ENCODE data around the gene CFAP161.
"Not testable (repeated sequence)": the region's sequence is repeated elsewhere in the genome, so short reads cannot be mapped to it uniquely, and the experiment has no call there.

The CFAP161 gene

DNA sequence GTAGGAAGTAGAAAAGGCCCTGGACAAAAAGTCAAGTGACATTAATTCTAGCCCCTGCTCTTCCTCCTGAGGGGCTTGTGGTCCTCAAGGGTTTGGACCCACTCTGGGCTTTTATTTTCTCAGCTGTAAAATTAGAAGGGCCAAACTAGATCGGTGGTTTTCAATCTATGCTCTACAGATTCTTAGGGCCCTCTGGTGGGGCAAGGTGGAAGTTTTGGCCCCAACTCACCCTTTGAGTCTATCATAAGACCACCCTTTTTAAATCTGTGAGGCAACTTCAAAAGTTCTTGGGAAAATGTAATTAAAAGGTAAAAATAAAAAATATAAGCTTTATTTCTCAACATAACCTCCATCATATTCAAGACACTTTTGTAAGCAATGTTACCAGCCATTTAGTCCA is 25.6 kb upstream of the CFAP161 start:
- DNase-seq = no peak

- DNase-seq = no peak
These were observed 23.1 kb upstream of the CFAP161 start for GRCh38 chr15:81111018-81111417.

DNA sequence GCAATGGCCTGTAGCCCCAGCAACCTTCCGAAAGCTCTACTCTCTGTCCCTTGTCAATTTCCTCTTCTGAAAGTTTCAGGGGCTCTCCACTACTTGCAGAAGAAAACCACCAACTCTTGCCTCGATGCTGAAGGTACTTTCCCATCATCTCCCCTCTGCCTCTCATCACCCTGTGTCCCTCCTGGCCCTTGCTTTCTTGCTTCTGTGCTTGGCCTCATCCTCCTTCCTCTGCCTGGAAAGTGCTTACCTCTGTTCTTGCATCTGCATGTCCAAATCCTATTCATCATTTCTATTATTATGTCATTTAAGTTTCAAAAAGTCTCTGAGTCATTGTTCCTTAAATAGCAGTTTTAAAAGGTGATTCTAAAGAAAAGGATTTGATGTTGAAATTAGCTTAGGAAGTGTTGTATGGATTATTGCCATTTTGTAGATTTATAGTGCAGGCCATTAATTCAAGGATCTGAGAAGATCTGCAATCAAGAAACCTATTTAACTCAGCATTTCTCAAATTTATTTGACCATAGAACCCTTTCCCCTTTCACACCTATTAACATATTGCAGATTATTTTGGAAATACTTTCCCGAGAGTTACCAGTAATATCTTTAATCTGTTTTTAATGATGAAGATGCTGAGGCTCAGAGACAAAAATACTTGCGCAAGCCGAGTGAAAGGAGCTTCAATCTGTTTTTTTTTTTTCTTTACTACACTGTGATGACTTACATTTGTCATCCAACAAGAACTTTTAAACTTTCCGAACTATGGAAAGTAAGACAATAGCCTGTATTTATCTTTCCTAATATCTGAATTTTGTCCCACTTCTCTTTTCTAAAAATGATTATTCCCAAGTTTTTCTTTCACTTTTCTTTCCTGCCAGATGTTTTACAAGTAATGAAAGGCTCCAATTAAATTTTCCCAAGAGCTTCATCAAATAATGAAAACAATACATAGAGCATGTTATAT is 22.3 kb upstream of the CFAP161 start:
- no peak for DNase-seq

- no peak for DNase-seq
These were observed 20.8 kb upstream of the CFAP161 start for GRCh38 chr15:81113204-81113657.

DNA sequence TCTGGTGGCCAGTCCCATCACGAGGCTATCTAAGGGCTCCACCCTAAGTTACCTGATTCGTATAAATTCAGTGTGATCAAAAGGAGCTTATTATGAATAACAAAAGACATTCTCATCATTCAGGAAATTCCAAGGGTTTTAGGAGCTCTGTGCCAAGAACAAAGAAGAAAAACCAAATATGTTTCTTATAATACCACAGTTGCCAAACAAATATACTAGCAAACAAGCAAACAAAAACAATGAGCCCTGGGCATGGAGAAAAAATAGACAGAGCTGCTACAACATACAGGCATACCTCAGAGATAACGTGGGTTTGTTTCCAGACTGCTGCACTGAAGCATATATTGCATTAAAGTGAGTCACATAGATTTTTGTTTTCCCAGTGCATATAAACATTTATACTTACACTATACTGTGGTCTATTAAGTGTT is 20.2 kb upstream of the CFAP161 start:
- DNase-seq = no peak

DNA sequence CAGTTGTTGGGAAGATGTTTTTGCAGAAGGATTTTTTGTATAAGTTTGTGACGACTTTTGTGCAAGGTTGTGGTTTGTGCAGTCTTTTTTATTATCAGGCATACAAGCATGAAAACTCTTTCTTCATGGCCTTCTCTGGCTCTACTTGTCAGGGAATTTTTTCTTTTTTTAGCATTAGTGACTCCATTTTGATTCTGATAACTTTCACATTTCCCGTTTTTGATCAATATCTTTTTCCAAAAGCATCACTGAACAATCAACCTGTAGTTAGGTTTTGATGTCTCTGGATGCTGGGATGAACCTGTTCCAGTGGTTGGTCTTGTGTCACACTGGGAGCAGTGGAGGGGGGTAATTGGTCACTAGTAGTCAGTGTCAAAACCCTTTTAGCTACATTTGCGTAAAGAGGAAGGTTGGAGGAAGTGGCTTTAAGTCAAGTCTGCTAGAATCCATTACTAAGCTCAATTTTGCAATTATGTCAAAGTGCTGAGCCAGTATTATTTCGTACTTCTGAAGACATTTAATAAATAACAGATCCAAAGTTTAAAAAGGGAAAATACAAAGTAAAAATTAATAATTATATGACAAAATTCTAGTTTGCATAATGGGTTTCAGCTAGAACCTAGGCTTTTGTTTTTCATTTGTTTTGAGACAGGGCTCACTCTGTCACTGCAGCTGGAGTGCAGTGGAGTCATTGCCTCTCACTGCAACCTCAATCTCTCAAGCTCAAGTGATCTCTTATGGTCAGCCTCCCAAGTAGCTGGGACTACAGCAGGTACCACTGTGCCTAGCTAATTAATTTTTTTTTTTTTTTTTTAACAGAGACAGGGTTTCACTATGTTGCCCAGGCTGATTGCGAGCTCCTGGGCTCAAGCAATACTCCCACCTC is 18.8 kb upstream of the CFAP161 start:
- DNase-seq = no peak

DNA sequence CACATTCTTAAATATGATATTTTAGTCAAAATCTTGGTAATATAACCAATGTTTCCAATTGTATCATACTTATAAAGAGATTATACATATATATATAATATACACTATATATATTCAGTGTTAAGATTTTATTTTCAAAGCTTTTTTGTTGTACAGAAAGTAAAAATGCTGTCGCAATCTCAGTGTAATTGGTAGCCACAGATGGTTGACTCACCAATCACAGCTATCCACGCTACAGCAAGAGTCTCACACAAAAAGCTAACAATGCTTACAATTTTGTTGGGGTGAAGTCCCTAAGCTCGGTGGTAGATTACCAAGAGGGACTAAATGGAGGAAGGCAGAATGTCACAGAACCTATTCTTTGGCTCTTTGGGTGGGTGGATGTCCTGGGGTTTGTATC is 16.9 kb upstream of the CFAP161 start:
- no peak for DNase-seq

- no peak for DNase-seq
These were observed 16.5 kb upstream of the CFAP161 start for GRCh38 chr15:81117581-81117980.

DNA sequence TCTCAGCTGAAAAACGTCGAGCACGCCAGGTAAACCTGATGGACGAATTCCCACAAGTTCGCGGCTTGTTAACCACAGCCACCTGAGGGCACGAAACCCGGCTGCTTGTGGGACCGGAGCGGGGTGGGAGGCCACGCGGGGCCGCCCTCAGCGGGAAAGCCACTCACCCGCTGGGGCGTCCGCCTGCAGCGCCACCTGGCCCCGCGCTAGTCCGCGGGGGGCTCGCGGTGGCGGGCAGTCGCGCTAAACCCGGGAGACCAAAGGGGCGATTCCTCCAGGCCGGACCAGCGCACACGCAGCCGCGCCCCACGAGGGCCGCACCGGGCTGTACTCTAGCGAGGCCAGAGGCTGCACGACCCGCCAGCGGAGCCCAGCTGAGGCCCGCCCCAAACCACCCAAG is 15.7 kb upstream of the CFAP161 start:
- no peak for DNase-seq

- DNase-seq = no peak
These were observed 14.0 kb upstream of the CFAP161 start for GRCh38 chr15:81120069-81120468.

- DNase-seq = no peak
These were observed 7.2 kb upstream of the CFAP161 start for GRCh38 chr15:81126892-81127291.

- not testable (repeated sequence) for DNase-seq
These were observed 7.4 kb downstream of the CFAP161 start for GRCh38 chr15:81141478-81141877.

- DNase-seq = no peak
These were observed 11.9 kb downstream of the CFAP161 start for GRCh38 chr15:81146006-81146405.

DNA sequence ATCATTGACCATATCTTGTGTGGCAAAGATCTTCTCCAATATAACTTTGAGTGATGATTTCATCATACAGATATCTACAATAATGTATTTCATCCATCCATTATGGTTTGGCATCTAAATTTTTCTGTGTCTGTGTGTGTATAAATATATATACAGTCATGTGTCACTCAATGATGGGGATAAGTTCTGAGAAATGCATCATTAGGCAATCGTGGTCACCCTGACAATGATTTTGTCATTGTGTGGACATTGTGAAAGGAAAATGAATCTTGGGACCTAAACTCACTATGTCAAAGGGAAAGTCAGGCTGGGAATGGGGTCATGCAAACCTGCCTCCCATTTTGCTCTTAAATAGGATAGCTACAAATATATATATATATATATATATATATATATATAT is 12.4 kb downstream of the CFAP161 start:
- DNase-seq = no peak

GRCh38 chr15:81151389-81151788 is 17.3 kb downstream of the CFAP161 start:
- DNase-seq = no peak

- DNase-seq = no peak
These were observed 18.3 kb downstream of the CFAP161 start for GRCh38 chr15:81152339-81152738.

GRCh38 chr15:81152799-81153198 is 18.7 kb downstream of the CFAP161 start:
- no peak for DNase-seq

- DNase-seq = no peak
These were observed 21.5 kb downstream of the CFAP161 start for GRCh38 chr15:81155375-81156218.

- DNase-seq = no peak
These were observed 22.3 kb downstream of the CFAP161 start for GRCh38 chr15:81156324-81156723.

DNA sequence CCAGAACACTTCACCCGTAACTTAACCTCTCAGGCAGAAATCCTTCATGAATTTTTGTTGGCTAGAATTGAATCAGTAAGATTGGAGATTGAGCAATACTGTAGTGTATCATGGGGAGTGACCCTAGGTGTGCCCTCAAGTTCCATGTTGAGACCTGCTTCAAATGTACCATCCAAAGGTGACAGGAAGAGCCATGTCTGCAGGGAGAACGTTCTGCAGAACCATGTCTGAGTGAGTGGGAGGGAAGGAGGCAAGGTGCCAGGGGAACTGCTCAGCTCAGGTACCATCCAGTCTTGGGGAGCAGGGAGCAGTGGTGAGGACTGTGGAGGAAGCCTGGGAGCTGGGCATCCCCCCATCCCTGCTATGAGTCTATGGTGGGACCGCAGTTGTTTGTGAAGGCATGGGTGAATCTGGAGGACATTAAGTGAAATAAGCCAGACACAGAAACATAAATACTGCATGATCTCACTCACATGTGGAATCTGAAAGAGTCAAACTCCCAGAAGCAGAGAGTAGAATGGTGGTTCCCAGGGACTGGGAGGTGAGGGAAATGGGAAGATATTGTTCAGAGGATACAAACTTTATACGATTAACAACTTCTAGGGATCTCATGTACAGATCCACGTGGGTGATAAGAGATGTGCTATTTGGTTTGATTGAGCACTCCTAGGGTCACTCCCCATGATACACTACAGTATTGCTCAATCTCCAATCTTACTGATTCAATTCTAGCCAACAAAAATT is 23.3 kb downstream of the CFAP161 start:
- no peak for DNase-seq

GRCh38 chr15:81157939-81158223 is 23.8 kb downstream of the CFAP161 start:
- DNase-seq = no peak

DNA sequence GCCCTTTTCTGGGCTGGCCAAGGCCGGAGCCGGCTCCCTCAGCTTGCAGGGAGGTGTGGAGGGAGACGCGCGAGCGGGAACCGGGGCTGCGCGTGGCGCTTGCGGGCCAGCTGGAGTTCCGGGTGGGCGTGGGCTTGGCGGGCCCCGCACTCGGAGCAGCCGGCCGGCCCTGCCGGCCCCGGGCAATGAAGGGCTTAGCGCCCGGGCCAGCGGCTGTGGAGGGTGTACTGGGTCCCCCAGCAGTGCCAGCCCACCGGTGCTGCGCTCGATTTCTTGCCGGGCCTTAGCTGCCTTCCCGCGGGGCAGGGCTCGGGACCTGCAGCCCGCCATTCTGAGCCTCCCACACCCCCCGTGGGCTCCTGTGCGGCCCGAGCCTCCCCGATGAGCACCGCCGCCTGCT is 24.5 kb downstream of the CFAP161 start:
- DNase-seq = not testable (repeated sequence)
